Measurements from ENCODE around the gene SMIM38.

Gene SMIM38

GRCh38 chr11:69203901-69204245 is 48.1 kb downstream of the SMIM38 start:
- no peak for DNase-seq (ENCODE audit: low read depth)

- no peak for DNase-seq (ENCODE audit: low read depth)
Measured at GRCh38 chr11:69204246-69204940, 48.7 kb downstream of the SMIM38 start.

GRCh38 chr11:69204941-69205742 is 49.4 kb downstream of the SMIM38 start:
- DNase-seq (ENCODE audit: low read depth) = no peak
